Coronary artery (tissue), 2 donors: ENCODE results near the gene MYLK.
"Not testable (repeated sequence)": the region's sequence is repeated elsewhere in the genome, so short reads cannot be mapped to it uniquely, and the experiment has no call there.

Experiments
- DNase-seq: peaks from one replicate; pipeline ENCODE4 v3.0.0-alpha.2; 2017; ENCODE audit warnings: low spot score
- H3K27ac ChIP-seq, 2 donors: fragments of 200-600 bp; sonication (generic); one replicate each; pipeline ENCODE4 v1.5.1; 2016 to 2019
- H3K4me3 ChIP-seq: fragments of 200-600 bp; sonication (generic); 2 replicates; pipeline ENCODE4 v1.5.1; 2016; ENCODE audit warnings: mild to moderate bottlenecking, moderate library complexity
- CTCF ChIP-seq: fragments of 200-600 bp; sonication (generic); IDR thresholded peaks from one replicate; pipeline ENCODE4 v1.5.1; 2019; ENCODE audit warnings: antibody characterized with exemption

MYLK gene

GRCh38 chr3:123739106-123739505 is 145.0 kb downstream of the MYLK start:
- DNase-seq = no peak
- H3K4me3 ChIP-seq = no peak overlapping the region
- TF ChIP-seq CTCF = no peak
- no peak overlapping the region for H3K27ac ChIP-seq

GRCh38 chr3:123738522-123738921 is 145.6 kb downstream of the MYLK start:
- H3K27ac ChIP-seq, H3K4me3 ChIP-seq, DNase-seq: not testable (repeated sequence)

GRCh38 chr3:123737168-123737567 is 147.0 kb downstream of the MYLK start:
- no peak overlapping the region for H3K4me3 ChIP-seq
- no peak overlapping the region for H3K27ac ChIP-seq
- no peak for TF ChIP-seq CTCF
- no peak for DNase-seq

- DNase-seq = no peak
- TF ChIP-seq CTCF = no peak
- H3K4me3 ChIP-seq = no peak overlapping the region
- H3K27ac ChIP-seq = no peak overlapping the region
Observed at GRCh38 chr3:123735456-123735855, 148.7 kb downstream of the MYLK start.

GRCh38 chr3:123734527-123734902 is 149.6 kb downstream of the MYLK start:
- no peak overlapping the region for H3K27ac ChIP-seq
- no peak for DNase-seq
- TF ChIP-seq CTCF = no peak
- H3K4me3 ChIP-seq = no peak overlapping the region

- Histone ChIP-seq H3K27ac (no peak overlapping the region), H3K4me3 (no peak overlapping the region)
- no peak for DNase-seq
- no peak for TF ChIP-seq CTCF
Observed at GRCh38 chr3:123733805-123734526, 150.2 kb downstream of the MYLK start.

GRCh38 chr3:123733341-123733740 is 150.8 kb downstream of the MYLK start:
- Histone ChIP-seq H3K4me3 (no peak overlapping the region), H3K27ac (no peak overlapping the region)
- TF ChIP-seq CTCF = no peak
- no peak for DNase-seq
